GM11168 (cell line): ENCODE data around the gene ALX4.

Experiments used
- in situ Hi-C: fragments of 300-500 bp; cut with MboI; formaldehyde crosslinking; loops from one replicate; pipeline ENCODE4 v1.12.0; 2022; ENCODE audit warnings: low sequenced_read_pairs; ENCODE audit not compliant: unreplicated experiment

The ALX4 gene

DNA sequence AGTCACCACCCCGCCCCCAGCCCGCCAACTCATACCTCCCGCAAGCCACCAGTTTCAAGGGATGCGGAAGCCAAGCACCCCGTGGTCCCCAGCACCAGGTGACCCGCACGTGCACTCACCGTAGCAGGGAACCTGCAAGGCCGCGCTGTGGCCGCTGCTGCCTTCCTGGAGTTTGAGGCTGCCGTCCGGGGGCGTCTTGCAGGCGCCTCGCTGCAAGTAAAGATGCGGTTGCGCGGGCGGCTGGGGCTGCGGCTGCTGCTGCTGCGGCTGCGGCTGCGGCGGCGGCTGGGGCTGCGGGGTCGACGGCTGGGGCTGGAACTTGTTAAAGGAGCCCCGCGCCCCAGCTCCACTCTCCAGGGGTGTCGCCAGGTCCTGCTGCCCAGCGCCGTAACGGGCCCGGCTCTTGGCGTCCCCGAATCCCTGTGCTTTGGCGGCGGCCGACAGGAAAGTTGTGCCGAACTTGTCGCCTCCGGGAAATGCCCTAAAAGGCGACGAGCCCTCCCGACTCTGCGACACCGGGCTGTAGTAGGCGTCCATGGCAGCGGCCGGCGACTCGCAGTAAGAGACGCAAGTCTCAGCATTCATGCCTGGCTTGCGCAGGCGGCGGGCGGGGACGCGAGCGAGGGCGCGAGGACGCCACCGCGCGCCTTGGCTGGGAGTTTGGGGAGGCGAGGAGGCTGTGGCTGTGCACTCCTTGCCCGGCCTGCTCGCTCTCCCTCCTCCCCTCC, at the start of gene ALX4:
Gene ALX4, minus strand, starts transcription at position 662 of the 728 bp plus-strand sequence. Its CDS starts 77 bp downstream, at position 585.
- in situ Hi-C loops: no loop called here

GRCh38 chr11:44359162-44359561, 49.2 kb upstream of the ALX4 start:
- in situ Hi-C loops: no loop called here

DNA sequence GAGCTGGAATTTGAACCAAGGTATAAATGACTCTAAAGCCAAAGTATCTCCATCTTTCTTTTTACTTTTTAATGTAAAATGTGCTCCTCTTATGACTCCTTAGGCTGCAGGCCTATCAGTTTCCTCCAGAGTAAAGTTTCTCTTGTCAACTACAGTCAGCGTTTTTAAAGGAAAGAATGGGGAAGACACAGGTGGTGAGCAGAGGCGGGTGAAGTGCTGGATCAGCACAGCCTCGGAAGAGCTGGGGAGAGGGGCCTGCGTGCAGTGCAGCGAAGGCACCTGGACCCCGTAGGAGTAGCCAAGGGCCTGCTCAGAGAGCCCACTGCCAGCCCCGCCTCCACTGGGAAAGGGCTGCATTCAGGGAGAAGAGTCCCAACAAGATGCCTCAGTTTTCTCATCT, 48.8 kb upstream of the ALX4 start:
- in situ Hi-C loops: no loop called here

DNA sequence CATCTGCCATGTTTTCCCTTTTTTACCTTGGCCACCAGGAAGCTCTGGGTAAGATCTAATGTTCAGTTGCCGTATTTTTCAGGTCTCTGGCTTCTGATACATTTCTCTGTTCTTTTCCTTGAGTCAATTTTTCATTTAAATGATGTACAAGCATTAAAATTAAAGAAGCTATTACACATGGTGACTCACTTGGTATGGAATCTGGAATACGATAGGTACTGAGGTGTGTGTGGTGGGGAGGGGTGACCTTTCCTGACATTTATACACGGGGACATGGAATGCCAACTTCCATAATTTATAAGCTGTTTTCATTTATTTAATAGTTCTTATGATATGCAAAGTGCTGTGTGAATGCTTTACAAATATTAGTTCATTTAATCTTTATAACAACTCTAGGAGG, 47.8 kb upstream of the ALX4 start:
- in situ Hi-C loops: no loop called here

DNA sequence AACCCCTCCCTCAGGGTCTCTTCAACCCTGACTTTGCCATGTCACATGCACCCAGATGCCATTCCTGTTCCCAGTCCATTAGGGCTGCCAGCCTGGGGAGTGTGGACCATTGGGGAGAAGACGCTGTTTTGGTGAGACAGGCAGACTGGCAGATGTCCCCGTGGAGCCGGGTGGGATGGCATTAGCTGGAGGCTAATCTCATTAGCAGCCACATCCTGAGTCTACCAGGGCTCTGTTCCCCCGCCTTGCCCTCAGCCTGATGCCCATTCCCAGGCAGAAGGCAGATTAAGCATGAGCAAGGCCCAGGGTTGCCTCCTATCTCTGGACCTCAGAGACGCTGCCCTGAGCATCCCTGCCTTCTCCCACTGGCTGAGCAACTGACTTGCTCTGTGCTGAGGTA, 46.4 kb upstream of the ALX4 start:
- in situ Hi-C loops: no loop called here

GRCh38 chr11:44351898-44352498, 42.1 kb upstream of the ALX4 start:
- in situ Hi-C loops: no loop called here

- in situ Hi-C loops: no loop called here
These were observed 41.2 kb upstream of the ALX4 start for GRCh38 chr11:44351006-44351660.

- in situ Hi-C loops: no loop called here
These were observed 39.4 kb upstream of the ALX4 start for GRCh38 chr11:44349328-44349727.

DNA sequence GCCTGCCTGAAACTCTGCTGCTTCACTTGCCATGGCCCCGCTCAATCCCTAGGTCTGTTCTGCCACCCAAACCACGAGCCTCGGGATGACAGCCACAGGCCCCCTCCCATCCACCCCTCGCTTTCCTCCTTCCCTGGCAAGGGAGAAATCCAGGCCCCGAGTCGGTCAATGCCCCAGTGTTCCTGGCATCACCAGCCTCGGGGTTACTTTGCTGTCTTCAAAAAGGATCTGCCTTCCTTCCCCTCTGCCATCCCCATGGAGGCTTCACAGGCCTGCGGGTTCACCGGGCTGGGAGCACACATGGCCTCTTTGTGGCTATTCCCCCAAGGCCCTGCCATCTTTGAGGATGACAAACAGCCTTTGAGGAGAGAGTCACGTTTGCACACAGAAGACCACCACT, 38.8 kb upstream of the ALX4 start:
- in situ Hi-C loops: no loop called here

DNA sequence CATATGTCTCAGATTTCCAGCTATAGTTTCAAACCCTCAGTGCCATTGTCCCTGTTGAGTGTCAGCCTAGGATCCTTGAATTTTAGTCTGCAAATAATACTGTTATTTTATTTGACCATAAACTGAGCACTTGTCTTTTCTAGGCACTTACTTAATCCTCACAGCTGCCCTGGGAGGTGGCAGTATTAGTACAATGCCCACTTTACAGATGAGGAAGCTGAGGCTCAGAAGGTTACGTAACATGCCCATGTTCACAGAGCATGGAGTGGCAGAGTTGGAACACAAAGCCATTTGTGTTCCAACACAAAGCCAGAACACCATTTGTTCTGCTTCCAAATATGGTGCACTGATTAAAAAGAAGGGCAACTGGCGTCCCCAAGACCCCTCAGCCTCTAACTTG, 38.2 kb upstream of the ALX4 start:
- in situ Hi-C loops: no loop called here

GRCh38 chr11:44347538-44347937, 37.6 kb upstream of the ALX4 start:
- in situ Hi-C loops: no loop called here

GRCh38 chr11:44346983-44347382, 37.0 kb upstream of the ALX4 start:
- in situ Hi-C loops: no loop called here

DNA sequence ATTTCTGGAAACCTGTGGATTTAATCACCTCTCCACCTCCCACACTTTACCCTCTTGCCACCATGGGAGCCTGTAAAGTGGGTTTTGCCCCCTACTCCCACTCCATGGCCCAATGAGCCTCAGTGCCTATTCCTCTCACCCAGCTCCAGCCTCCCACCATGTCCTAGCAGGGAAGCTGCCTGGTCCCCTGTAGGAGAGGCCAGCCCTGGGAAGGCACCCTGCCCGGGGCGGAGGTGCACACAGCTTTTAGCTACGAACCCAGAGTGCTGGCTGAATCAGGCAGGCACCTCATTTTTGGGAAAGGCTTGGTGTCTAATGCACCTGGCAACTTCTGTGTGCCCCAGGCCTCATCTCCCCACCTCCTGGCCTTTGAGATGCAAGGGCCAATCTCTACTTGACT, 35.8 kb upstream of the ALX4 start:
- in situ Hi-C loops: no loop called here

- in situ Hi-C loops: no loop called here
These were observed 35.0 kb upstream of the ALX4 start for GRCh38 chr11:44344921-44345320.

GRCh38 chr11:44344423-44344820, 34.5 kb upstream of the ALX4 start:
- in situ Hi-C loops: no loop called here

GRCh38 chr11:44343778-44344422, 34.0 kb upstream of the ALX4 start:
- in situ Hi-C loops: no loop called here

DNA sequence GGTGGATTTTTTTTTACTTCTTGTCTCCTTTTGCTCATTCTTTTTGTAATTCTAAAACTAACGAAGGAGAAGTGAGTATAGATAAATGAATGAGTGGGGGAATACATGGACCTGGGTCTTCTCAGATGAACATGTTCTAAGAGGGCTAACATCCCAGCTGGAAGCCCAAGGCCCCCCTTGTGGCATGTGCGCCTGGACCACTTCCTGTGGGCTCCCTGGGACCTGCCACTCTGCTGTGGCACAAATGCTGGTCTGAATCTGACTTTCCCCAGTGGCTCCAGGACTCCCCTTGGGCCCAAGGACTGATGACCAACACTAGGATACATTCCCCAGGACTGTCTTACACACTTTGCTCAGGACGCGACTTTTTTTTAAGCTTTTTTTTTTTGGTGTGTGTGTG, 32.7 kb upstream of the ALX4 start:
- in situ Hi-C loops: no loop called here

- in situ Hi-C loops: no loop called here
These were observed 30.7 kb upstream of the ALX4 start for GRCh38 chr11:44340656-44341055.

GRCh38 chr11:44339530-44339883, 29.6 kb upstream of the ALX4 start:
- in situ Hi-C loops: no loop called here

- in situ Hi-C loops: no loop called here
These were observed 29.0 kb upstream of the ALX4 start for GRCh38 chr11:44338698-44339529.
